ENCODE data around the gene CNTN1.
"Not testable (repeated sequence)": the region's sequence is repeated elsewhere in the genome, so short reads cannot be mapped to it uniquely, and the experiment has no call there.

CNTN1 gene

GRCh38 chr12:40697566-40698259 lies 5.5 kb downstream of the CNTN1 start:
- DNase-seq, result no peak

GRCh38 chr12:40701756-40702155 lies 9.5 kb downstream of the CNTN1 start:
- no peak for DNase-seq

DNA sequence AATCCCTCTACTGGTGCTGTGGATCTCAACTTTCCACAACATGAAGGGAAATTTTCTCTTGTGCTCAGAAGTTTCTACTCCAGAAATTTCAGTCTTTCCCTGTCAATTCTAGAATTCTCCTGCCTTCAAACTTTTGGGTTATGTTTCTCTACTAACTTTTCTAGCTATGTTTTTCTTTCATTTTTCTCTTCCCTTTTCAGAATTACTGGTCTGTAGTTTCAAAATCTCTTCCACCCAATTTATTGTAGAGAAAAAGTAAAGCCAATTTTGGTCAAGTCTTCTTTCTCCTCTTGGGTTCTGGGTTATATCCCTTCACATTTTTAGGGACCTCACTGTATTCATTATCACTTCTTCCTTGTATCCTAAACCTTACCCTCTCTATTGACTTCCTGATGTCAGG lies 18.9 kb downstream of the CNTN1 start:
- DNase-seq, result no peak

GRCh38 chr12:40714636-40715035 lies 22.4 kb downstream of the CNTN1 start:
- no peak for DNase-seq

- DNase-seq, result no peak
Observed at GRCh38 chr12:40716037-40716436, 23.8 kb downstream of the CNTN1 start.

- no peak for DNase-seq
Observed at GRCh38 chr12:40717576-40717975, 25.3 kb downstream of the CNTN1 start.

- no peak for DNase-seq
Observed at GRCh38 chr12:40718878-40719372, 26.7 kb downstream of the CNTN1 start.

- DNase-seq, result no peak
Observed at GRCh38 chr12:40723001-40723400, 30.8 kb downstream of the CNTN1 start.

DNA sequence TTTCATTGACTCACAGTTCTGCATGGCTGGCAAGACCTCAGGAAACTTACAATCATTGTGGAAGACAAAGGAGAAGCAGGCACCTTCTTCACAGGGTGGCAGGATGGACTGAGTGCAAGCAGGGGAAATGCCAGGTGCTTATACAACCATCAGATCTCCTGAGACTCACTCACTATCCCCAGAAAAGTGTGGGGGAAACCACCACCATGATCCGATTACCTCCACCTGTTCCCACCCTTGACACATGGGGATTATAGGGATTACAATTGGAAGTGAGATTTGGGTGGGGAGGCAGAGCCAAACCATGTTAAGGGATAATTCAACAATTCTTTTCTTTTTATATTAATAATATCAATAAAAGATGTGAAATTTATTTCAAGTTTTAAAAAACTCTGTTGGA lies 34.1 kb downstream of the CNTN1 start:
- no peak for DNase-seq

DNA sequence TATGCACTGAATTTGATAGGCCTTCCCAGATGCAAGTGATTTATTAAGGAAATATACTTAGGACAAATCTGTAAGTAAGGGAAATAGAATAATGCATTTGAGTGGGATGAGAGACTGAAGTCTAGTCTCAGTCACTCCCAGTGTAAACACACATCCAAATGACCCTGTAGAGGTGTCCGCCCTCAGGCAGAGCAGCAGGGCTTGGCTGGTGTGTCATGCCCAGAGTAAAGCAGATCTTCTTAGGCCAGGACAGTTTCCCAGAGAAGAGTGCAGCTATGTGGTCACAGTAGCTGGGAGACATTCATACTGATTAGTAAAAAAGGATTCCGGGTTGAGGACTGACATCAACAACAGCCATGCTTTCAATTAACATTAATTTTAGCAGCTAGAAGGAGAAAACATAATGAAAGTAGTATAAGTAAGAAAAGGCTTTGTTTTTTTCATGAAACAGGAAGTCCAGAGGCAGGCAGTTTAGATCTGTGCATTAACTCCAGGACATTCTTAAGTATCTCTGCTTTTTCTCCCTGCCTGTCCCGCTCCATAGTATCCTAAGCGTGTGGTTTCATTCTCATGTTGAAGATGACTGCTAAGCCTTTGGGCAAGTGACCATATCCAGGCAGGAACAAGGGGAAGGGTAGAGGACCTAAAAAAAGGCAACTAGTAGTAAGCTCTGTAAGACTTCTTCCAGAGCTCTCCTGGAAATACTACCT lies 35.7 kb downstream of the CNTN1 start:
- no peak for DNase-seq

GRCh38 chr12:40730281-40730680 lies 38.0 kb downstream of the CNTN1 start:
- DNase-seq, result no peak

DNA sequence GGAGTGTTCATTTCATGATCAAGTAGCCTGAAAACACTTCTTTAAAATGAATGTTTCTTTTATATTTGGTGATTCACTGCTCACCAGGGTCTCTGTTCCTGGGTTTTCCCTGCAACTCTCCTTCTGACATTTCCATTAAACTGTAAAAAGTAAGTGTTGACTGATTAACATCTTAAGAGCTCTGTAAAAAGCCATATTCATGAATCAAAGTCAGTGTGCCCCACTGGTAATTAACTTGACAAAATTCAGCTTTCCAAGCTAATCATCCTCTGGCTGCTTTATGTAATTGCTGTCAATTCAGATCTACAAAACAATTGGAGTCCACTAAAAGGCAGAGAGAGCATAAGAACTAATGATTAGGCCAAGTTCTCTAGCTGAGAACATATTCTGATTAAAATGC lies 41.6 kb downstream of the CNTN1 start:
- no peak for DNase-seq

- no peak for DNase-seq
Observed at GRCh38 chr12:40734276-40734675, 42.0 kb downstream of the CNTN1 start.

GRCh38 chr12:40735551-40736230 lies 43.5 kb downstream of the CNTN1 start:
- DNase-seq, result no peak

DNA sequence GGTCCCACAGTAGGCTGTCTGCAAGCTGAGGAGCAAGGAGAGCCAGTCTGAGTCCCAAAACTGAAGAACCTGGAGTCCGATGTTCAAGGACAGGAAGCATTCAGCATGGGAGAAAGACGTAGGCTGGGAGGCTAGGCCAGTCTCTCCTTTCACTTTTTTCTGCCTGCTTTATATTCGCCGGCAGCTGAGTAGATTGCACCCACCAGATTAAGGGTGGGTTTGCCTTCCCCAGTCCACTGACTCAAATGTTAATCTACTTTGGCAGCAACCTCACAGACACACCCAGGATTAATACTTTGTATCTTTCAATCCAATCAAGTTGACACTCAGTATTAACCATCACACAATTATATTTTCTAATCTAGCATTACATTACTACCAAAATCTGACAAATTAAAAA lies 45.2 kb downstream of the CNTN1 start:
- DNase-seq, result not testable (repeated sequence)

DNA sequence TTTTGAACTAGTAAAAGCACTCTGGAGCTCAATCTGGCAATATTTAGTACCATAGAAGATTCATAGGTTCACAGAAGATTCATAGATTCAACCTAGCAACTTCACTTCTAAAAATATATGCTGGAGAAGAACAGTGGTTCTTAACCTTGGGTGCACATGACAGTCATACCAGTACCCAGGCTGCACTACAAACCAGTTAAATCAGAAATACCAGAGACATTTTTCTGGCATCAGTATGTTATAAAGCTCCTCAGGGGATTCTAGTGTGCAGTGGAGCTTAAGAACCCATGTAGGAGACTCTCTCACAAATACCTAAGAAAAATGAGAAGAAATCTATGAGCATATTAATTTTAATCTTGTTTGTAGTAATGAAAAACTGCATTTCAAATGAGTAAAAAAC lies 46.6 kb downstream of the CNTN1 start:
- no peak for DNase-seq

DNA sequence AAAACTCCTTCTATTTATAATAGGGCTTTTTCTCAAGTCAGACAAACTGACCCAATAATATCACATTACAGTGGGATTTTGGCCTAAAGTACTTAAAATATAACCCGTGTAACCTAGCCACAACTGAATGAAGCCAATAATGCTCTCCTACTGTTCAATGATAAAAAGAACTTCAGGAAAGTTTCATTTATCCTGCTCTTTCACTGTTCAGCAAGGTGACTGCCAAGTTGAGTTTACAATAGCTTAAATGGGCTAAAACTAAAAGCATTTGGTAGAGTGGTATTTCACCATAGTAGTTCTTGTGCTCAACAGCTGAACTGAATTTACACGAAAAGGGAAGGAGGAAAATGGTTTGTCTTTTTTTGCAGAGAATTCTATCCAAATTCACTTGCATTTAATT lies 49.8 kb downstream of the CNTN1 start:
- DNase-seq, result no peak

GRCh38 chr12:40745386-40745785 lies 53.1 kb downstream of the CNTN1 start:
- DNase-seq, result no peak

- DNase-seq, result no peak
Observed at GRCh38 chr12:40749863-40750262, 57.6 kb downstream of the CNTN1 start.

- peak in 2 of 51 donors; percentile 6 to 26 for DNase-seq
Observed at GRCh38 chr12:40752011-40752410, 59.8 kb downstream of the CNTN1 start.

DNA sequence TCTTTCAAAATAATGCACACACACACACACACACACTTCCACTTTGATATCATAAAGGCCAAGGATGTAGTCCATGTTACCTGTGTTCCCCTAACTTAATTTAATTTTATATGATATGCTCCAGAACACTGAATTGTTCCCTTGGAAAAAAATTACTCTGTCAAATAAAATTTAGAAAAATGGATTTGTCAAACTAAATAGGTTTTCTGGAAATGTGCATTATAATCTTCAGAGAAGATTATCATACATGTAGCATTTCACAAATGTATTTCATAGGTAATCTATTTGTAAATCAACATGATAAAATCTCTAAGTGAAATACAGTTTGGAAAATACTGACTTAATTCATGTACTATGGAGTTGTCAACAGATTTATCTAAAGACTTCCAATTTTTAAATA lies 68.6 kb downstream of the CNTN1 start:
- no peak for DNase-seq

DNA sequence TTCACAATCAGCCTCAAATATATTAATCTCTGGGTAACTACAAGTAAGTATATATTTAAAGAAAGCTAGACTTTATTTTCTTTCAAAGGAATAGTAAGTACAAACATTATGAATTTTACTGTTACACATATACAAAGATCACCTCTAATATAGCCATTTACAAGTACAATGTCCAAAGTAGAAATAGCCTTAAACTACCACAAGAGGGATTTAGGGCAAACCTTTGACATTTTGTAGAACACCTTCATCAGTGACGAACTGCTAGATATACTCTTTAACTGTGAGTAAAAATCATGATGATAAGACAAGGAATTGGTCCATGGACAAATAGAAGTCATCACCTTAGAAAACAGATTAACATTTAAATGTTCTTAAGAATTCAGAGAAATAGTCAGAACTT lies 69.8 kb downstream of the CNTN1 start:
- no peak for DNase-seq
